GM12878 (cell line): ENCODE data around the gene RAE1. TPM values are rescaled to one million over a fixed set of nuclear protein-coding genes. Genes with fewer than 3 reads are reported as not detected.
A peak's percentile ranks its signal among the peaks of the same experiment; 100 is the strongest.

Experiments used
- ATAC-seq: fragments of 200-7000 bp; cut with Tn5 transposase; 3 replicates; pipeline ENCODE4 v1.9.1; 2020; ENCODE audit warnings: mild to moderate bottlenecking, moderate library complexity
- BruUV-seq: library from RNA; stranded (reverse); fragments of 400-500 nt; replicated peaks from 2 replicates; lab custom pipeline; 2021; lab: Mats Ljungman, UMichigan
- CTCF ChIA-PET: fragments of 300-600 bp; sonication (Branson Sonifier 250); formaldehyde crosslinking; extraction: SDS; loops from one replicate; lab custom pipeline; 2021; ENCODE audit warnings: inconsistent platforms; lab: Yijun Ruan, JAX
- POLR2A ChIA-PET: fragments of 350-600 bp; formaldehyde crosslinking; extraction: SDS; loops from one replicate; lab custom pipeline; 2021; ENCODE audit warnings: inconsistent platforms; lab: Charles Lee
- RAD21 ChIA-PET: fragments of 300-600 bp; sonication (Branson Sonifier 250); formaldehyde crosslinking; loops from one replicate; lab custom pipeline; 2023; ENCODE audit warnings: antibody characterized with exemption; ENCODE audit not compliant: unreplicated experiment; lab: Charles Lee
- SMC1A ChIA-PET: fragments of 300-600 bp; sonication (Branson Sonifier 250); formaldehyde crosslinking; loops from one replicate; lab custom pipeline; 2023; ENCODE audit not compliant: unreplicated experiment, uncharacterized antibody; lab: Charles Lee
- DNase-seq: peaks from one replicate; pipeline ENCODE4 v3.0.0-alpha.2; 2011; ENCODE audit warnings: low read depth, low spot score
- FAIRE-seq: peaks from 3 replicates; lab custom pipeline; 2011; peaks lifted over from hg19 to GRCh38; lab: Jason Lieb, UNC
- H2AFZ ChIP-seq: 2 replicates; pipeline ENCODE4 v1.6.0; 2011; ENCODE audit warnings: low read depth, low read length, control low read depth; ENCODE audit not compliant: control insufficient read depth
- H3K27ac ChIP-seq: 2 replicates; pipeline ENCODE4 v1.5.1; 2011; ENCODE audit warnings: control low read depth; ENCODE audit not compliant: control insufficient read depth, insufficient read depth
- H3K27me3 ChIP-seq, 2 experiments: replicated peaks in 1 of 2; 2 replicates each; pipeline versions ENCODE4 v1.6.0 to v1.6.1; 2011; ENCODE audit warnings: low read length in 1 of 2; ENCODE audit not compliant: control insufficient read depth in 2 of 2, insufficient read depth in 2 of 2
- H3K36me3 ChIP-seq, 2 experiments: 2 replicates each; pipeline ENCODE4 v1.5.1; 2011; ENCODE audit warnings: low read length in 1 of 2; ENCODE audit not compliant: control insufficient read depth in 2 of 2, insufficient read depth in 2 of 2
- H3K4me1 ChIP-seq: 2 replicates; pipeline ENCODE4 v1.6.1; 2011; ENCODE audit warnings: mild to moderate bottlenecking, low read length, moderate library complexity, mixed read lengths; ENCODE audit not compliant: control insufficient read depth, insufficient read depth
- H3K4me2 ChIP-seq: 2 replicates; pipeline ENCODE4 v1.6.0; 2011; ENCODE audit warnings: control low read depth; ENCODE audit not compliant: control insufficient read depth, insufficient read depth
- H3K4me3 ChIP-seq: fragments of 200-600 bp; sonication (generic); 2 replicates; pipeline ENCODE4 v1.5.1; 2016
- H3K79me2 ChIP-seq: 2 replicates; pipeline ENCODE4 v1.6.0; 2011; ENCODE audit warnings: low read length; ENCODE audit not compliant: control insufficient read depth, insufficient read depth
- H3K9ac ChIP-seq: 2 replicates; pipeline ENCODE4 v1.8.0; 2011; ENCODE audit warnings: low read length, control low read depth, mixed read lengths; ENCODE audit not compliant: control insufficient read depth, insufficient read depth
- H3K9me3 ChIP-seq: replicated peaks from 3 replicates; pipeline ENCODE4 v1.5.1; 2011; ENCODE audit warnings: mild to moderate bottlenecking, low read length; ENCODE audit not compliant: control insufficient read depth, insufficient read depth
- H4K20me1 ChIP-seq: 2 replicates; pipeline ENCODE4 v1.6.0; 2011; ENCODE audit not compliant: control insufficient read depth, insufficient read depth
- BACH1 ChIP-seq: fragments of 450-650 bp; IDR thresholded peaks from 2 replicates; pipeline ENCODE4 v1.6.1; 2017; ENCODE audit warnings: mild to moderate bottlenecking, borderline replicate concordance
- CREM ChIP-seq: IDR thresholded peaks from 2 replicates; pipeline ENCODE4 v1.6.1; 2014; ENCODE audit warnings: antibody characterized with exemption, low read depth
- ETV6 ChIP-seq, 2 experiments: fragments of 450-650 bp in 1 of 2; IDR thresholded peaks in 1 of 2; conservative IDR thresholded peaks in 1 of 2; 2 replicates each; pipeline ENCODE4 v1.6.1; 2014; ENCODE audit warnings: antibody characterized with exemption in 1 of 2, borderline replicate concordance in 1 of 2, low read depth in 1 of 2, mild to moderate bottlenecking in 1 of 2, moderate library complexity in 1 of 2
- POLR2A ChIP-seq: IDR thresholded peaks from 2 replicates; pipeline ENCODE4 v1.6.1; 2011; ENCODE audit warnings: low read depth, mild to moderate bottlenecking, low read length
- POLR2AphosphoS2 ChIP-seq: IDR thresholded peaks from 2 replicates; pipeline ENCODE4 v1.6.1; 2011; ENCODE audit warnings: low read depth, mild to moderate bottlenecking, low read length, improper control_type of control experiment, moderate library complexity
- POLR2AphosphoS5 ChIP-seq: IDR thresholded peaks from 2 replicates; pipeline ENCODE4 v1.6.1; 2011; ENCODE audit warnings: mild to moderate bottlenecking, low read length, inconsistent platforms
- POU2F2 ChIP-seq: IDR thresholded peaks from 3 replicates; pipeline ENCODE4 v1.6.1; 2011; ENCODE audit warnings: low read depth, mild to moderate bottlenecking, low read length, borderline replicate concordance
- RFX5 ChIP-seq: IDR thresholded peaks from 2 replicates; pipeline ENCODE4 v1.6.1; 2011; ENCODE audit warnings: low read depth, low read length, improper control_type of control experiment
- TCF3 ChIP-seq: IDR thresholded peaks from 2 replicates; pipeline ENCODE4 v1.6.1; 2012; ENCODE audit warnings: low read depth, mild to moderate bottlenecking, low read length, borderline replicate concordance; ENCODE audit not compliant: insufficient read depth
- WGBS: methylation state at CpG from one replicate; pipeline ENCODE4 v1.1.6; 2016; ENCODE audit warnings: low lambda C conversion rate; ENCODE audit not compliant: insufficient replicate concordance, insufficient coverage; ENCODE audit errors: missing lambda C conversion rate; 5-methylcytosine and 5-hydroxymethylcytosine counted together
- in situ Hi-C: fragments of 300-500 bp; cut with MboI; formaldehyde crosslinking; loops from 9 replicates; pipeline ENCODE4 v1.14.3; 2018; ENCODE audit warnings: mixed read lengths
- intact Hi-C: fragments of 100-400 bp; cut with micrococcal nuclease; formaldehyde crosslinking; loops from one replicate; pipeline ENCODE4 v1.14.2; 2022; ENCODE audit not compliant: unreplicated experiment
- polyA plus RNA-seq, 11 experiments: library from polyadenylated mRNA; depleted of rRNA in 4 of 11; unstranded in 6 of 11; stranded (reverse) in 5 of 11; fragments of >200 nt; fragmentation: Nextera tagmentation in 4 of 11; fragmentation: Illumina TruSeq in 1 of 11; extraction: Ambion mirVana in 4 of 11; extraction: Trizol in 1 of 11; gene quantifications; 1 replicate in 1 of 11; 2 replicates in 10 of 11; pipeline versions ENCODE4 v1.2.1 to v1.2.3, GENCODE V29; 2011 to 2016; ENCODE audit warnings: inconsistent platforms in 2 of 11, missing spikeins in 2 of 11, low read depth in 1 of 11
- total RNA-seq, 4 experiments: library from RNA; depleted of rRNA in 3 of 4; stranded (reverse); fragments of >200 nt in 3 of 4; fragmentation: Illumina TruSeq in 1 of 4; extraction: Trizol in 1 of 4; gene quantifications; 2 replicates each; pipeline versions ENCODE4 v1.2.1 to v1.2.3, GENCODE V29; 2013 to 2021
- TF ChIP-seq, protein P1 (sequence below): fragments of 450-650 bp; IDR thresholded peaks from 2 replicates; pipeline ENCODE4 v1.6.1; 2018; ENCODE audit warnings: mild to moderate bottlenecking, low read depth, moderate library complexity; ENCODE audit not compliant: partially characterized antibody

Gene RAE1
- total and polyA plus RNA-seq, 10 of the 15 experiments (the other 5 are each of a cell fraction or from before 2014, with no cell fraction given) = 28.7 to 107 (median 49.3) TPM

- FAIRE-seq = no peak
Measured at GRCh38 chr20:57409672-57410397, 58.8 kb downstream of the RAE1 start.

More at GRCh38 chr20:57409672-57410397, 58.8 kb downstream of the RAE1 start:
- Histone ChIP-seq H2AFZ (no peak overlapping the region), H3K4me1 (no peaks in the 10 kb centered on the region), H3K79me2 (no peaks in the 10 kb centered on the region; the same call in 1 of the 2 replicates), H3K4me2 (no peak overlapping the region), H3K9ac (no peak overlapping the region), H3K4me3 (no peak overlapping the region), H3K27ac (no peak overlapping the region), H4K20me1 (peaks cover 2% of the 10 kb centered on the region), H3K36me3 (peaks cover 17 to 33% of the 10 kb centered on the region in 2 experiments), H3K9me3 (no peaks in the 10 kb centered on the region), H3K27me3 (no peaks in the 10 kb centered on the region)
- ATAC-seq (no peak), DNase-seq (no peak)
- no TSS peak for BruUV-seq
- ChIA-PET SMC1A (no interaction called here), POLR2A (interaction anchor here (0.9 kb wide), 1 partner anchor 23 kb away, joined by 3 read pairs; no protein-coding TSS in a partner anchor), RAD21 (interaction anchor here (1.0 to 1.2 kb wide), 2 partner anchors 60 to 89 kb away, joined by 3 read pairs; no protein-coding TSS in a partner anchor), CTCF (no interaction called here)
- TF ChIP-seq POLR2AphosphoS2 = peak; percentile 47; the same call in 1 of the 2 replicates
- 0 out of 2 replicates have a peak, but pooled peaks have one; percentile 9 for TF ChIP-seq BACH1
- no peak for TF ChIP-seq CREM
- peak; percentile 70 for TF ChIP-seq POLR2AphosphoS5
- no peak for TF ChIP-seq RFX5
- peak; percentile 50 for TF ChIP-seq POLR2A
- no peak for TF ChIP-seq ETV6 (conservative IDR thresholded peaks at IDR 0.05 in 1 of 2, IDR thresholded peaks at IDR 0.05 in 1 of 2; ENCODE audit: borderline replicate concordance in 1 of 2, low read depth in 1 of 2)
- no peak for TF ChIP-seq TCF3
- TF ChIP-seq, protein P1, sequence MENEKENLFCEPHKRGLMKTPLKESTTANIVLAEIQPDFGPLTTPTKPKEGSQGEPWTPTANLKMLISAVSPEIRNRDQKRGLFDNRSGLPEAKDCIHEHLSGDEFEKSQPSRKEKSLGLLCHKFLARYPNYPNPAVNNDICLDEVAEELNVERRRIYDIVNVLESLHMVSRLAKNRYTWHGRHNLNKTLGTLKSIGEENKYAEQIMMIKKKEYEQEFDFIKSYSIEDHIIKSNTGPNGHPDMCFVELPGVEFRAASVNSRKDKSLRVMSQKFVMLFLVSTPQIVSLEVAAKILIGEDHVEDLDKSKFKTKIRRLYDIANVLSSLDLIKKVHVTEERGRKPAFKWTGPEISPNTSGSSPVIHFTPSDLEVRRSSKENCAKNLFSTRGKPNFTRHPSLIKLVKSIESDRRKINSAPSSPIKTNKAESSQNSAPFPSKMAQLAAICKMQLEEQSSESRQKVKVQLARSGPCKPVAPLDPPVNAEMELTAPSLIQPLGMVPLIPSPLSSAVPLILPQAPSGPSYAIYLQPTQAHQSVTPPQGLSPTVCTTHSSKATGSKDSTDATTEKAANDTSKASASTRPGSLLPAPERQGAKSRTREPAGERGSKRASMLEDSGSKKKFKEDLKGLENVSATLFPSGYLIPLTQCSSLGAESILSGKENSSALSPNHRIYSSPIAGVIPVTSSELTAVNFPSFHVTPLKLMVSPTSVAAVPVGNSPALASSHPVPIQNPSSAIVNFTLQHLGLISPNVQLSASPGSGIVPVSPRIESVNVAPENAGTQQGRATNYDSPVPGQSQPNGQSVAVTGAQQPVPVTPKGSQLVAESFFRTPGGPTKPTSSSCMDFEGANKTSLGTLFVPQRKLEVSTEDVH = peak; percentile 68
- peak; percentile 2; the same call in 1 of the 3 replicates for TF ChIP-seq POU2F2
- in situ Hi-C loops (no loop called here), intact Hi-C loops (no loop called here)
- 80% methylated on average over 14 of the region's 14 CpGs for WGBS
